Stimulated activated CD4-positive, alpha-beta T cell treated with anti-CD3 and anti-CD28 coated beads, Interleukin-12 subunit alpha, Interleukin-12 subunit beta, amount 100 ng/mL, for 48 hours (primary cell): ENCODE data around the gene MYO5B.

ENCODE experiments used
- DNase-seq, 3 donors: peaks; one replicate each; pipeline ENCODE4 v3.0.0-alpha.2; 2020; ENCODE audit warnings: low read depth in 2 of 3, low spot score in 1 of 3

Gene MYO5B

DNA sequence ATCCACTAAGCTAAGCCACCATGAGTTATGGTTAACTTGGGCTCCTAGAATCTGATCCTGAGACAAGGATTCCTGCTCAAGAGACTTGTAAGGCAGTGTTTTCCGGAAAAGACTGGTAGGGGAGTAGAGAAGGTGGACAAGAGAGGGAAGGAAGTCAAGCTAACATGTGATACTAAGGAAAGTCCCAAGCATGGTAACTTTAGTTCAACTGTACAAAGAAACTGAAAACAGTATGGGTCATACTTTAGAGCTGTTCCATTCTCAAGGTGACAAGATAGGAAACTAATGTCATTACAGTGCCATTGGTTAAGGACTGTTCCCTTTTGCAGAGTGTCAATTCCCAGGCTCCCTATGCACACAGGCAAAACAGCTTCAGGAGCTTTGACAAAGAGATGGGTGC, 5.8 kb downstream of the MYO5B start:
- DNase-seq: no peak

DNA sequence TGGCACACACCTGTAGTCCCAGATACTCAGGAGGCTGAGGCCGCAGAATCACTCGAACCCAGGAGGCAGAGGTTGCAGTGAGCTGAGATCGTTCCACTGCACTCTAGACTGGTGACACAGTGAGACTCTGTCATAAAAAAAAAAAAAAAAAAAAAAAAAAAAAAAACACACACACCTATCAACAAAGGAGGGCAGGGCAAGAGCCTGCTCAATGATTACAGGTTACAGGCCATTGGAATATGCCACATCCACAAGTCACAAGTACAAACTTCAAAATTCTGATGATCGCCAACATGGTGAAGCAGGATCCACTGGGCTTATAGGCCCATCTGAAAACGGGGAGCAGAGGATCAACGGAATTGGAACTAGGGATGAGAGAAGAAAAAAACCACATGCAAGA, 6.3 kb downstream of the MYO5B start:
- DNase-seq: no peak

DNA sequence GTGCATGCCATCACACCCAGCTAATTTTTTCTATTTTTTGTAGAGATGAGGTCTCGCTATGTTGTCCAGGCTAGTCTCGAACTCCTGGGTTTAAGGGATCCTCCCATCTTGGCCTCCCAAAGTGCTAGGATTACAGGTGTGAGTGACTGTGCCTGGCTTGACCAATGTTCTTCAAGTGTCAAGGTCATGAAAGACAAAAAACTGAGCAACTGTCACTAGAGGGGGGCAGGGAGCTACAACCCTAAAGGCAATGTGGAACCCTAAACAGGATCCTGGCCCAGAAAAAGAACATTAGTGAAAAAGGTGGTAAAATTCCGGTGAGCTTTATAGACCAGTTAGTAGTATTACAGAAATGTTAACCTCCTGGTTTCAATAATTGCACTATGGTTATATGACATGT, 7.3 kb downstream of the MYO5B start:
- no peak for DNase-seq

DNA sequence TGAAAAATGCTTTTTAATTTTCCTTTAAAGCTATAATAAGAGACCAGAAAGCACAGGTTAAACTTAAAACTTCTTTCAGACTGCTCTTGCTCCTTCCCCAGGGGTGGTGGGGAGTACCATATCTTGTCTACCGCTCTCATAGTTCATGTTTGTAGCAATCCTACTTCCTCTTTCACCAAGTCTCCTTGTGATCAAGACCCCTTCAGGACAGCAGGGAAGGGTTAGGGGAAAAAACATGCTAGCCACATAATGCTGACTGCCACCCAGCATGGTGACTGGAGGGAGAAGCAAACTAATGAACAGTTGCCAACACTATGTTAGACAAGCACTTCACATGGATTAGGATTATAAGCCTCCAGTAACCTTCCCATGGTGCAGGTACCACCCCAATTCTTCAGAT, 8.6 kb downstream of the MYO5B start:
- DNase-seq: no peak

DNA sequence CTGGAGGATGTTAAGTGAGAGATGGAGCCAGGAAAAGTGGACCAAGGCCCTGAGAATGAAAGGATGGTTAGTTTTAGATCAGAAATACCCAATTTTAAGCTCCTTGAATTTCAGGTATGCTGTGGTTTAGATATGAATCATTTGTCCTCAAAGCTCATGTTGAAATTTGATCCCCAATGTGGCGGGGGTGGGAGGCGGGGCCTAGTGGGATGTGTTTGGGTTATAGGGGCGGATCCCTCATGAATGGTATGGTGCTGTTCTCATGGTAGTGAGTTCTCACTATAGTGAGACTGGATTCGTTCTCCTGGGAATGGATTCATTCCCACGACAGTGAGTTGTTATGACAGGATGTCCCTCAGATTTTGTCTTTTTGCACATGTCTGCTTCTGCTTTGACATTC, 11.4 kb downstream of the MYO5B start:
- DNase-seq: no peak

DNA sequence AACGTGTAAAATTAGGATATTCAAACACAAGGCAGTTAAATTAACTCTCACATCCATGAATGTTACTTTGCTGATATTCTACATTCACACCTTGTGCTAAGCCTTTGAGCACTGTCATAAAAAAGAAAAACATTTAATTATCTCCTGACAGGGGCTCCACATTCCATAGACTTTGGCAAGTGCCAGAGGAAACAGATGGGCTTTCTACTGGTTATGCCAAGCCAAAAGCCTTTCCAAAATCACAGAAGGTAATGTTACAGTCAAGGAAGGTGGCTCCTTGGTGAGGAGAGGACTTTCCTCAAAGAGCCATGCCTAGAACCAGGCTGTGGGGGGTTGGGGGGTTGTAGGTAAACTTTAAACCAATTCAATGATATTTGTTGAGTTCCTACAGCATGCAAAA, 12.4 kb downstream of the MYO5B start:
- DNase-seq: no peak

DNA sequence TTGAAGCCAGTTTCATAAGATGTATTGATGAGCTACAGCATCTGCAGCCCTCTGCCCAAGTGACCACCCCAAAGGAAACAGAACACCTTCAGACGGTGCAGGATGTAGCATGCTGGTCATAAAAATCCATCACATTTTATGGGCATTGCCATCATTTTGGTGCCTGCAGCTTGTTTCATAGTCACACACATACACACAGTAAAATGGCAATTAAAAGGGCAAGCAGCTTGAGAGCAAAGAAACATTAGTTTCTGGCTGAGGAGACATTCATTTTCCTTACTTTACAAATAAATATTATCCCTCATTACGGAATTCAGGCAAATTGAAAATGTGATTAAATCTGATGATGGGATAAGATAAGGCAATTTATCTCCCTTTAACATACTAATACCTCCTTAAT, 13.4 kb downstream of the MYO5B start:
- no peak for DNase-seq

DNA sequence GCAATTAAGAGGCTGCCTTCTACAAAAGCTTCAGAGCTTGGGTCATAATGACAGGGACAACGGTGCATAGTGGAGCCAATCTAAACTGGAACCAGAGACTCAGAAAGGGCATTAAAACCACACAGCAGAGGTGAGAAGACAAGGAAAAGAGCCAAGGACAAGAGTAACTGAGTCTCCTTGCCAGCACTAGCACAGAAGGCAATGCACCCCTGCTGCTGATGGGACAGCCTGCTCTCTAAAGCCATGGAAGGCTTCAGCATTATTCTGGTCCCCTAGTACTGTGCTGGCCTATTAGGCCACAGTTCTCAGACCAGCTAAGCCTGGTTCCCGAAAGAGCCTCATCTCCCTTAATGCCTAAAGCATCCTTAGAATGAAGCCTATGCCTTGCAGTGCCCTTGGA, 15.5 kb downstream of the MYO5B start:
- no peak for DNase-seq

DNA sequence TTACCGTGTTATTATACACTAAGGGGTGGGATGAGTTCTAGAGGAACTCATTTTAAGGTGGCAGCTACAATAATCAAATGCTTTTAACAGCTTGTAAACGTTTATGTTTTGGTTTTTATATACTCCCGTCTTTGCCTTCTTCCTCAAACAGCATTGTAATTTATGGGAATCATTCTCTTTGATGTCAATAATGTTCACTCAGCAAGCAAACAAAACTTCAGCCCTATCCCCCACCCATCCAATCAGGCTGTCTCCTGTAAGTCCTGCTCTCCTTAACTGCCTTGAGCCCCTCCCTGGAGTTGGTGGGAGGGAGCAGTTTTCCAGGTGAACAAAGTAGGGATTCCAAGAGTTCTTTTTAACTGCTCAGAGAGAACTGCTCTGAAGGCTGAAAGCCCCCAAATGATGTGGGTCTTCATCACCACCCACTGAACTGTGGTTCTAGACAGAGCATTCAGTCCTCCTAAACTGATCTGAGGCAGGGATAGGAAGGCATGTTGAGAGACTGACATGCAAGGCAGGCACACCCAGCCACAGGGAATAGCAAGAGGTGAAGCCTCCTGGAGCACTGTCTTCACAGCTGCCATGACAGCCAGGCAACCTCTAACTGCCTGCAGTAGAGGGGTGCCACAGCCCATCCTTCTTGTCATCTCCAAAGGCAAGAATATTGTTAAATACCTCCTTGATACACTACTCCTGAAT, 17.5 kb downstream of the MYO5B start:
- DNase-seq: no peak

DNA sequence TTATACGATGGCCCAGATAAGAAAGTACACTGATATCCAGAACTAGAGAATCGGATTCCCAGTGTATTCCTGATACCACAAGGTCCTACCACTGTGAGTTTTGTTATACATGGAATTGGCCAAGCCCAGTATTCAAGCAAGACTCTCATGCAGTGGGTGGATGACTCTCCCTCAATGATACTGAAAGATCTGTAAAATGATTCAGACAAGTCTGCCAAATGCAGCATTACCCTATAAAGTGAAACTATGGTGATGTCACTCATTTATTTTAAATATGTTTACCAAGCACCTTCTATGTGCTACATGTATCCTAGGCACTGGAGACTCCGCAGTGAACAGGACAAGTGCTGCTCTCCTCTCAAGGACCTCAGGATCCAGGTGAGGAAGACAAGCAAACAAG, 22.6 kb downstream of the MYO5B start:
- DNase-seq: no peak

DNA sequence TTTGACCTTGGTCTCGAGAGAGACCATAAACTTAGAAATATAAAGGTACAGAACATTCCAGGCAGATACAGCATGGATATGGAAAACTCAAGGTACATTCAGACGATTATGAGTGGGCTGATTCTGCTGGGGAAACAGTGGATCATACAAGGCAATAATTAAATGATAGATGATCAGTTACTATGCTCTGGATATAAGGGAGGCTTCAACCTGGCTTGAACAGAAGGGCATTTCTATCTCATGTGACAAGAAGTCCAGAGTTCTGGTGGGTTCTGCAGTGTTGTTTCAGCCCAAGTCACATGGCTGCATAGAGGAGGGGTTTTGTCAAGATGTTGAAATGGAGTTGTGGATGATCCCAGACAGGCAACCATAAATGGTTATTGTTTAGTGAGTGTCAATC, 23.5 kb downstream of the MYO5B start:
- no peak for DNase-seq

DNA sequence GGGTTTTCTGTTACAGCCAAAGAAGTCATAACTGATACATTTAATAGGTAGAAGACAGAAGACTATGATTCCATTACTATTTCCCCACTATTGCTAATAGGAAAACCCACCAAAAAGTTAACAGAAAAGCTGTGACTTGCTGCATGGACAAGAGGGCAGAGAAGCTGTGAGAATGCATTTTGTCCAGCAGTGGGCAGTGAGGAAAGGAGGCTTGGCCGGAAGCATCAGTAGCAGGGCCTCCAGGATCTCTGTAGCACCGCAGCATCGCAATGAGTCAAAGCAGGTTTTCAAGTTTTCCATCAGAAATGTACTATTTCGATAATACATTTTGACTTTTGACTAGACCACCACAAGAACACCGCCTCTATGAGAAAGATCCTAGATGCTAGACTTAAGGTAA, 24.9 kb downstream of the MYO5B start:
- no peak for DNase-seq

DNA sequence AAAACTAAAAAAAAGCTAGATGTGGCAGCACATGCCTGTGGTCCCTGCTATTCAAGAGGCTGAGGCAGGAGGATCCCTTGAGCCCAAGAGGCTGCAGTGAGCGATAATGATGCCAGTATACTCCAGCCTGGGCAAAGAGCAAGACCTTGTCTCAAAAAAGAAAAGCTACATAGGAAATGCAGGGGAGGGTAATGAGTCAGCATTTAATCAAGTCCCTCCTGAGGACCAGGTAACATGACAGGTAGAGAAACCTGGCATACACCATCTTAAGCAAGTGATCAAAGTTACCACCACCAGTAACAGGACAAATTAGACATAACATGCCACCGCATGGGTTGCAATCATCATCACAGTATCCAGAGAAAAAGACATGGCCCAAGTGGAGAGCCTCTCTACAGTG, 25.8 kb downstream of the MYO5B start:
- DNase-seq: no peak

DNA sequence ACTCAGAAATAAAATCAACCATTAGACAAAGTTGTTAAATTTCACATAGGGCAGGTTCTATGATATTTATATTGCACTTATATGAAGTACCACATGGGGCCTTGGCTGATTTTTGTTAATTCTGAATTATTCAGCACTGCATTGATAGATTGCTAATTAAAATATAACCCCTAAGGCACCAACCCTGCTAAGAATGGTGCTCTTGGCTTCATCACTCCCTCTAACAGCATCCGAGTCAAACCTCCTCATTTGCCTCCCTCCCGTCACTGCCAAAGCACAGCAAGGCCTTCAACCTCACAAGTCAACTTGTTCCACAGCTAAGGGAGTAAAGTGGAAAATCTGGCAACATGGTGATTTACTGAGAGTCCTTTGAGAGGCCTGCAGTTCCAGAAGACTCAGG, 27.0 kb downstream of the MYO5B start:
- DNase-seq: no peak

DNA sequence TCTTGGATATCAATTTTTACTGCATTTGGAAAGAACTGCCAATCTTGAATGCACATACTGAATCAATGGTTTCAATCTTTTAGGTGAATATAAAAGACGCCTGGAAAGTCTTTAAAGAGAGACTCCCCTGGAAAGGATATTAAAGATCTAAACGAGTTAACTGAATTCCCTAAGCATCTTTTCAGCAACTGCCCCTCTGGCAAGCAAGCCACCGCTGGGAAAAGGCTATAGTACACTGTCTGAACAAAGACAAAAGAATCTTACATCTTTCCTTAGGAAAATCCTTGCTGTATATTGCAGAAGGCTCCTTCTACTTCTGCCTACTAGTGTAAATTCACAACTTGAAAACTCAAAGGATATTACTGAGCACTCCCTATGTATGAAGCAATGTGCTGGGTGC, 28.0 kb downstream of the MYO5B start:
- no peak for DNase-seq

DNA sequence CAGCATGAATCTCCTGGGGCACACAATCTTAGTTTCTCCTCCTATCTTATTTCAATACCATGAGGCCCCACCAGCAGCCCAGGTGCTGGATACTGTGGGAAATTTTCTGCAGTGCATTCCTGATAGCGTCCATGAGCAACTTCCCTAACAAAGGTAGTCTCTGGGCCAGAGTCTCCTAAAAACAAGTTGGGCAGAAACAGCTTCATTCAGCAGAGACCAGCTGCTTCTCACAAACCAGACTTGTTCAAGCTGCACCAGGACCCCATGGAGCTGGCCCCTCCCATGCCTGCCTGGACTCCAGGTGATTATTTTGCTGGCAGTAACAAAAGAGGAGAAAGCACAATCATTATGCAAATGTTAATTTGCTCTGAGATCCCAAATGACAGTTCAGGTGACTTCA, 31.4 kb downstream of the MYO5B start:
- no peak for DNase-seq

DNA sequence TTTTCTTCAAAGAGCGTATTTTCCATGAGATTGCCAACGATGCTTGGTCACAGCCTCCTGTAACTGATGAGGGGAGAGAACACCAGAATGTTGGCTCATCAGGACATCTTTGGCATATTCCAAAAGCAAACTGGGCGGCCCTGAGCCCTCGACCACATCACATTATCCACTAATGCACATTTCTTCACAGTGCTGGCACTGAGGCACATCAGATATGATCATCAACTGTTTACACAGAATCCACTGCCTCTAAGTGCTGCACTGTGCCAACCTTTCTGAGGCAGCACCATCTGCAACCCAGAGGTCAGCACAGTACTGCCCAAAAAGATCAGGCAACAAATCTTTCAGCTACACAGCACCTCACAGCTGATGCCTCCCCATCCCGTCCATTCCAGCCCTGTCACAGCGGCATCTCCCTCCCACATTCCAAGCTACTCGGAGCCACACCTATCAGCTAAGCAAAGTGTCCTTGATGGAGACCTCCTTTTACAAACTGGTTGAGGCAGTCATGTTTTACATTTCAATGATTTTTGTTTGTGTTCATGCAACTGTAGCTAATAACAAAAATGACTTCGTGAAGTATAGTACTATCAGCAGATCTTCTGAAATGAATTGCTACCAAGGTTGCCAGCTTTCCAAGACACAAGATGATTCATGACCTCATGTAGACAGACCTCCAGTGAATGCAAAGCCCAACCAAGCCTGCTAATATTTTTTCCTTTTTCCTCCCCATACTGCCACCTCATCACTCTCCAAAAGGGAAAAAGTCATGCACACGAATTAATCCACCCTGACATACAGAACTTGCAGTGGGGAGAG, 32.3 kb downstream of the MYO5B start:
- DNase-seq: no peak

DNA sequence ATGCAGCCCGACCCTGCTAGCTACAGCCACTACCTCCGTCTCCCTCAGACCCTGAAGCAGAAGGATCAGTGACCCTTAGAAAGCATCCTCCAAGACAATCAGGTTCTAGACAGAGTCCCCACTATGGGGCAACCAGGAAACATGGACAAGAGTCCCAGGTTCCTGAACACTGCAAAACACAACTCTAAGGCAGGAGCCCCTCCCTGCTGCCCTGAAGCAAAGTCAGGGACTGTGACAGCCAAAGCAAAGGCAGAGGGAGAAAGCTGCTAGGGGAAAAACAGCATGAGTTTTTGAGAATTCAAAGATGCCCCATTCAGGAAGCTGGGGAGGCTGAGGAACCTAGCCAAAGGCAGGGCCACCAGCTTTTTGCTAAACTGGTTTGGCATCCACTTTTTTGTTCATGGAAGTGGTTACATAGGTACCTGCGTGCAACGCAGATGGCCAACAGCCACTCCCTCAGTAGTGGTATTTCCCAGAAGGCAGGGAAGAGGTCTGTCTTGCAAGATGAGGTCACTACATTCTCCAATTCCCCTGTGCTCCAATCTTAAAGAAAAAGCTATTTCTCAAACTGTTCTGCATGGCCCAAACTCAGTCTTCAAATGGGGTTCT, 33.2 kb downstream of the MYO5B start:
- DNase-seq: no peak

DNA sequence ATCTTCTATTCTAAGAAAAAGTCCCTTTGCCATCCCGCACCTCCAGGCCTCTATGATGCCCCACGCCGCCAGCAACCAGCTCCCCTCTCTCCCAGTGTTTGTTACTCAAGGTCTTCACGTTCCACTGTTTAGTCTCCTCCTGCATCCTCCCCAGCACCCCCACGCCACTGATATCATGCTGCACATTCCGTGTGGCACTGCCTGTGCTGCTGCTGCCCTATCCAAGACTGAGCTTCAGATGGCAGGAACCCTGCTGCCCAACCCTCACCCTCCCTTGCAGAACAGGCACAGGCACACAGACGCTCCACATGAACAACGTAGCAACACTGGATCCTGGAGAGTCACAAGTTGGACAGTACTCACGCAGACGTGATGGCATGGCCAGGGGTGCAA, 35.3 kb downstream of the MYO5B start:
- DNase-seq: no peak

DNA sequence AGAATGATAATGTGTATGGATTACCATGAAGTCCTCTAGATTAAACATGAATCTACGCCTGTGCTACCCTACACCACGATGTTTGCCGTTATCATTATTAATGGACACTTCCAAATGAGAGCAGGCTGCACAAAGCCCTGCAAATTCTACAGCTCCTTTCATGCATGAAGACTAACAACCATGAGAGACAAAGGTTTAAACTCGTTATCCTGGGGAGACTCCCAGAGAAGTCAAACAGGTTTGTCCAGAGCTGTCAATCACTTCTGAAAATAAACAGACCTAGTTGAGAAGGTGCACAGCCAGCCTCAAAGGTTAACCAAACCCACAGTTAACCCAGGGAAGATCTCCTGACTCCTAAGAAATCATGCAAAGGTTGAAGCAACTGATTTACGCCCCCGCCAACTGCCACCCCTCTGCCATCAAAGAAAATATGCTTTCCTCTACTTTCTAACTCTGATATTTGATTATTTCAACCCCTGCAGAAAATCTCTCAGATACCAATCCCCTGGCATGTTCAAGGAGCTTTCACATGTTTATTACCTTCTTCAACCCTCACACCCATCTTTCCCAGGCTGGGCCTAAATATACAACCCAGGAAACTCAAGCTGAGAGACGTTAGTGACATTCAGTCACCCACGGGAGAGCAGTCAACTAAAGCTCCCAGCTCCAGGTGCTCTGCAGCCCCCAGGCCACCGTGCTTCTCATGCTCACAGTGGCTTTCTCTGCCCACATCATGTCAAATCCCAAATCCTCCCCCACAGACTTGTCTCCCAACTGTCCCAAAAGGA, 35.9 kb downstream of the MYO5B start:
- DNase-seq: no peak

DNA sequence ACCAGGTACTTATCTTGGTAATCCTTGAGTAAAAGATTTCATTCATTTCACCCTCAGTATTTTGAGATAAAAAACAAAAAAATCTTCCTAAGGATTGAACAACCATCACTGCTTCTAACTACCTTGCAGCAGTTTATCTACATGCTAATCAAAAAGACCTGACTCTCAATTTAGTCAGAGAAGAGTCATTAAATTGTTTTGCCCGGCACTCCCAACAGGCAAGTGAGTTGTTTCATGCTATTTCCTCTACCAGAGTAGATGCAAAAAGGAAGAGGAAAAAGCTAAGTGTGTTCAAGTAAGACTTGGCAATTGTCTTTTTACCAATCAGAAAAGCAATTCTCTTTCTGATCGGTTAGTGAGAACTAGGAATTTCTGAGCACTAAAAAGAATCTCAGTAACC, 39.5 kb downstream of the MYO5B start:
- no peak for DNase-seq

DNA sequence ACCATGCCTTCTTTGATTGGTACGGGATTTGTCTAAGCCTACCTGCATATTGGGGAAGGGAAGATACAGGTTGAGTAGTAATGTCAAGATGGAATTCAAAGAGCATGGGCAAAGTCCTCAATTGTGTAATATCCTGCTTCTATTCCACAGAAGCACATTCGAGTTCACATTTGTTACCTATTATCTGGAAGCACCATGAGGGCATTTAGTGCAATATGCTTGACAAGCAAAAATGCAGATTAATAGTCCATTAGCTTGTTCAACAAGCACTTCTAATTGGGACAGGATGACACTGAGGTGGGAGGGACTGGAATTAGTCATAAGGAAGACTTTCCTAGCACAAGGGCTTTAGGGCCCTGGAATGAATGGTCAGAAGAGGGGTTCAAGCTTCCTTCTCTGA, 40.5 kb downstream of the MYO5B start:
- no peak for DNase-seq
